ENCODE data around the gene KNDC1. TPM values are rescaled to one million over a fixed set of nuclear protein-coding genes. Genes with fewer than 3 reads are reported as not detected.
A peak's percentile ranks its signal among the peaks of the same experiment; 100 is the strongest.

Gene KNDC1
- total and polyA plus RNA-seq, 2 experiments from 2014 or later, result 1.8 to 16.0 TPM

DNA sequence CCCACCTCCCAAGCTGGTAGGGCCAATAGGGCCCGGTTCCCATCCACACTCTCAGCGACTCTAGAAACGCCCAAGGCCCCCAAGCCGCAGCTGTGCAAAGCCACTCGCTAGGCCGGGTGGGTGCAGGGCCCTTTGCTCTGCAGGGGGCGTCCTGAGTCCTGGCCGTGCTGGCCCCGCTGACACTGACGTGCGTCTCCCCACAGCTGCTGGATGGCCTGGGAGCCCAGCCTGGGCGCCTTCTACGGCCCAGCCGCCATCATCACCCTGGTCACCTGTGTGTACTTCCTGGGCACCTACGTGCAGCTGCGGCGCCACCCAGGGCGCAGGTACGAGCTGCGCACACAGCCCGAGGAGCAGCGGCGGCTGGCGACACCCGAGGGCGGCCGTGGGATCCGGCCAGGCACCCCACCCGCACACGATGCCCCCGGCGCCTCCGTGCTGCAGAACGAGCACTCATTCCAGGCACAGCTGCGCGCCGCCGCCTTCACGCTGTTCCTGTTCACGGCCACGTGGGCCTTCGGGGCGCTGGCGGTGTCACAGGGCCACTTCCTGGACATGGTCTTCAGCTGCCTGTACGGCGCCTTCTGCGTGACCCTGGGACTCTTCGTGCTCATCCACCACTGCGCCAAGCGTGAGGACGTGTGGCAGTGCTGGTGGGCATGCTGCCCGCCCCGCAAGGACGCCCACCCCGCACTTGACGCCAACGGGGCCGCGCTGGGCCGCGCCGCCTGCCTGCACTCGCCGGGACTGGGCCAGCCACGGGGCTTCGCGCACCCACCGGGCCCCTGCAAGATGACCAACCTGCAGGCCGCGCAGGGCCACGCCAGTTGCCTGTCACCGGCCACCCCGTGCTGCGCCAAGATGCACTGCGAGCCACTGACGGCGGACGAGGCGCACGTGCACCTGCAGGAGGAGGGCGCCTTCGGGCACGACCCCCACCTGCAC is 31.6 kb upstream of the KNDC1 start:
- H3K27ac ChIP-seq (ENCODE audit: low read depth), result no peak overlapping the region
- no peak overlapping the region for H3K4me2 ChIP-seq
- no peaks in the 10 kb centered on the region for H3K4me1 ChIP-seq (ENCODE audit: insufficient read depth)
- Mint-ChIP-seq H3K27me3 (ENCODE audit: insufficient read depth, low read depth, poor library complexity) (peaks cover 11% of the 10 kb centered on the region), H3K4me1 (peaks cover 2% of the 10 kb centered on the region; the same call in 1 of the 3 replicates), H3K4me3 (no peak overlapping the region), H3K9me3 (no peaks in the 10 kb centered on the region; the same call in 1 of the 3 replicates), H3K36me3 (ENCODE audit: low read depth) (no peaks in the 10 kb centered on the region), H3K27ac (no peak overlapping the region)
- H3K9me2 ChIP-seq (ENCODE audit: insufficient read depth), result no peaks in the 10 kb centered on the region
- H3K27me3 ChIP-seq (ENCODE audit: insufficient read depth), result no peaks in the 10 kb centered on the region
- H3F3A ChIP-seq (replicated peaks; ENCODE audit: low read depth), result no peaks in the 10 kb centered on the region
- H3K79me2 ChIP-seq (replicated peaks; ENCODE audit: insufficient read depth), result no peaks in the 10 kb centered on the region
- no peaks in the 10 kb centered on the region for H4K20me1 ChIP-seq (replicated peaks; ENCODE audit: insufficient read depth)
- TF ChIP-seq, protein P1, sequence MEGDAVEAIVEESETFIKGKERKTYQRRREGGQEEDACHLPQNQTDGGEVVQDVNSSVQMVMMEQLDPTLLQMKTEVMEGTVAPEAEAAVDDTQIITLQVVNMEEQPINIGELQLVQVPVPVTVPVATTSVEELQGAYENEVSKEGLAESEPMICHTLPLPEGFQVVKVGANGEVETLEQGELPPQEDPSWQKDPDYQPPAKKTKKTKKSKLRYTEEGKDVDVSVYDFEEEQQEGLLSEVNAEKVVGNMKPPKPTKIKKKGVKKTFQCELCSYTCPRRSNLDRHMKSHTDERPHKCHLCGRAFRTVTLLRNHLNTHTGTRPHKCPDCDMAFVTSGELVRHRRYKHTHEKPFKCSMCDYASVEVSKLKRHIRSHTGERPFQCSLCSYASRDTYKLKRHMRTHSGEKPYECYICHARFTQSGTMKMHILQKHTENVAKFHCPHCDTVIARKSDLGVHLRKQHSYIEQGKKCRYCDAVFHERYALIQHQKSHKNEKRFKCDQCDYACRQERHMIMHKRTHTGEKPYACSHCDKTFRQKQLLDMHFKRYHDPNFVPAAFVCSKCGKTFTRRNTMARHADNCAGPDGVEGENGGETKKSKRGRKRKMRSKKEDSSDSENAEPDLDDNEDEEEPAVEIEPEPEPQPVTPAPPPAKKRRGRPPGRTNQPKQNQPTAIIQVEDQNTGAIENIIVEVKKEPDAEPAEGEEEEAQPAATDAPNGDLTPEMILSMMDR (conservative IDR thresholded peaks at IDR 0.05; ENCODE audit: low read depth in 2 of 2), result peak in 1 of 2 experiments; percentile 16; a peak in 1 of 4 replicates
- TF ChIP-seq ZNF331 (CRISPR knock-in tag; IDR thresholded peaks at IDR 0.05; ENCODE audit: low read depth) (no peak), NANOG (IDR thresholded peaks at IDR 0.05; ENCODE audit: borderline replicate concordance) (no peak)
- TF ChIP-seq, protein P2, sequence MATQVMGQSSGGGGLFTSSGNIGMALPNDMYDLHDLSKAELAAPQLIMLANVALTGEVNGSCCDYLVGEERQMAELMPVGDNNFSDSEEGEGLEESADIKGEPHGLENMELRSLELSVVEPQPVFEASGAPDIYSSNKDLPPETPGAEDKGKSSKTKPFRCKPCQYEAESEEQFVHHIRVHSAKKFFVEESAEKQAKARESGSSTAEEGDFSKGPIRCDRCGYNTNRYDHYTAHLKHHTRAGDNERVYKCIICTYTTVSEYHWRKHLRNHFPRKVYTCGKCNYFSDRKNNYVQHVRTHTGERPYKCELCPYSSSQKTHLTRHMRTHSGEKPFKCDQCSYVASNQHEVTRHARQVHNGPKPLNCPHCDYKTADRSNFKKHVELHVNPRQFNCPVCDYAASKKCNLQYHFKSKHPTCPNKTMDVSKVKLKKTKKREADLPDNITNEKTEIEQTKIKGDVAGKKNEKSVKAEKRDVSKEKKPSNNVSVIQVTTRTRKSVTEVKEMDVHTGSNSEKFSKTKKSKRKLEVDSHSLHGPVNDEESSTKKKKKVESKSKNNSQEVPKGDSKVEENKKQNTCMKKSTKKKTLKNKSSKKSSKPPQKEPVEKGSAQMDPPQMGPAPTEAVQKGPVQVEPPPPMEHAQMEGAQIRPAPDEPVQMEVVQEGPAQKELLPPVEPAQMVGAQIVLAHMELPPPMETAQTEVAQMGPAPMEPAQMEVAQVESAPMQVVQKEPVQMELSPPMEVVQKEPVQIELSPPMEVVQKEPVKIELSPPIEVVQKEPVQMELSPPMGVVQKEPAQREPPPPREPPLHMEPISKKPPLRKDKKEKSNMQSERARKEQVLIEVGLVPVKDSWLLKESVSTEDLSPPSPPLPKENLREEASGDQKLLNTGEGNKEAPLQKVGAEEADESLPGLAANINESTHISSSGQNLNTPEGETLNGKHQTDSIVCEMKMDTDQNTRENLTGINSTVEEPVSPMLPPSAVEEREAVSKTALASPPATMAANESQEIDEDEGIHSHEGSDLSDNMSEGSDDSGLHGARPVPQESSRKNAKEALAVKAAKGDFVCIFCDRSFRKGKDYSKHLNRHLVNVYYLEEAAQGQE (IDR thresholded peaks at IDR 0.05; ENCODE audit: unreplicated experiment), result no peak
- no peak; the same call in 2 of the 3 replicates for ATAC-seq
- H3K4me3 ChIP-seq, result no peak overlapping the region
- no peaks in the 10 kb centered on the region for H3K36me3 ChIP-seq (ENCODE audit: insufficient read depth)
- no peak for DNase-seq (ENCODE audit: low spot score)
- H2AFZ ChIP-seq, result no peak overlapping the region

DNA sequence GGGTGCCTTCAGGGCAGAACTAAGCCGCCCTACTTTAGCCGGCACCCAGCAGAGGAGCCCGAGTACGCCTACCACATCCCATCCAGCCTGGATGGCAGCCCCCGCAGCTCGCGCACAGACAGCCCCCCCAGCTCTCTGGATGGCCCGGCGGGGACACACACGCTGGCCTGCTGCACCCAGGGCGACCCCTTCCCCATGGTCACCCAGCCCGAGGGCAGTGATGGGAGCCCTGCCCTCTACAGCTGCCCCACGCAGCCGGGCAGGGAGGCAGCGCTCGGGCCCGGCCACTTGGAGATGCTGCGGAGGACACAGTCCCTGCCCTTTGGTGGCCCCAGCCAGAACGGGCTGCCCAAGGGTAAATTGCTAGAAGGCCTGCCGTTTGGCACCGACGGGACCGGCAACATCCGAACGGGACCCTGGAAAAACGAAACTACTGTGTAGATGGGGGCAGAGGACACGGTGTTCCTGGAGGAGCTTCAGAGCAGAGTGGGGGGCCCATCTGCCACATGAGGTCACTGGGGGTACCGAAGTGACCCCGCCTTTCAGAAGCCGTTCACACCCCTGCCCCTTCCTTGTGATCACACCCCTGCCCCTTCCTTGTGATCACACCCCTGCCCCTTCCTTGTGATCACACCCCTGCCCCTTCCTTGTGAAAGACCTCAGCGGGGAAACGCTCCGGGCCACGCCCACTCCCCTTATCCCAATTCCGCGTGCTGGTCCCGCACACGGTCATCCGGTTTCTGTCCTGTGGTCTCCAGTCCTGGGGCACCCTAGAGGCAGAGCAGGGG is 30.8 kb upstream of the KNDC1 start:
- ATAC-seq, result peak; percentile 6; the same call in 1 of the 3 replicates
- TF ChIP-seq, protein P3, sequence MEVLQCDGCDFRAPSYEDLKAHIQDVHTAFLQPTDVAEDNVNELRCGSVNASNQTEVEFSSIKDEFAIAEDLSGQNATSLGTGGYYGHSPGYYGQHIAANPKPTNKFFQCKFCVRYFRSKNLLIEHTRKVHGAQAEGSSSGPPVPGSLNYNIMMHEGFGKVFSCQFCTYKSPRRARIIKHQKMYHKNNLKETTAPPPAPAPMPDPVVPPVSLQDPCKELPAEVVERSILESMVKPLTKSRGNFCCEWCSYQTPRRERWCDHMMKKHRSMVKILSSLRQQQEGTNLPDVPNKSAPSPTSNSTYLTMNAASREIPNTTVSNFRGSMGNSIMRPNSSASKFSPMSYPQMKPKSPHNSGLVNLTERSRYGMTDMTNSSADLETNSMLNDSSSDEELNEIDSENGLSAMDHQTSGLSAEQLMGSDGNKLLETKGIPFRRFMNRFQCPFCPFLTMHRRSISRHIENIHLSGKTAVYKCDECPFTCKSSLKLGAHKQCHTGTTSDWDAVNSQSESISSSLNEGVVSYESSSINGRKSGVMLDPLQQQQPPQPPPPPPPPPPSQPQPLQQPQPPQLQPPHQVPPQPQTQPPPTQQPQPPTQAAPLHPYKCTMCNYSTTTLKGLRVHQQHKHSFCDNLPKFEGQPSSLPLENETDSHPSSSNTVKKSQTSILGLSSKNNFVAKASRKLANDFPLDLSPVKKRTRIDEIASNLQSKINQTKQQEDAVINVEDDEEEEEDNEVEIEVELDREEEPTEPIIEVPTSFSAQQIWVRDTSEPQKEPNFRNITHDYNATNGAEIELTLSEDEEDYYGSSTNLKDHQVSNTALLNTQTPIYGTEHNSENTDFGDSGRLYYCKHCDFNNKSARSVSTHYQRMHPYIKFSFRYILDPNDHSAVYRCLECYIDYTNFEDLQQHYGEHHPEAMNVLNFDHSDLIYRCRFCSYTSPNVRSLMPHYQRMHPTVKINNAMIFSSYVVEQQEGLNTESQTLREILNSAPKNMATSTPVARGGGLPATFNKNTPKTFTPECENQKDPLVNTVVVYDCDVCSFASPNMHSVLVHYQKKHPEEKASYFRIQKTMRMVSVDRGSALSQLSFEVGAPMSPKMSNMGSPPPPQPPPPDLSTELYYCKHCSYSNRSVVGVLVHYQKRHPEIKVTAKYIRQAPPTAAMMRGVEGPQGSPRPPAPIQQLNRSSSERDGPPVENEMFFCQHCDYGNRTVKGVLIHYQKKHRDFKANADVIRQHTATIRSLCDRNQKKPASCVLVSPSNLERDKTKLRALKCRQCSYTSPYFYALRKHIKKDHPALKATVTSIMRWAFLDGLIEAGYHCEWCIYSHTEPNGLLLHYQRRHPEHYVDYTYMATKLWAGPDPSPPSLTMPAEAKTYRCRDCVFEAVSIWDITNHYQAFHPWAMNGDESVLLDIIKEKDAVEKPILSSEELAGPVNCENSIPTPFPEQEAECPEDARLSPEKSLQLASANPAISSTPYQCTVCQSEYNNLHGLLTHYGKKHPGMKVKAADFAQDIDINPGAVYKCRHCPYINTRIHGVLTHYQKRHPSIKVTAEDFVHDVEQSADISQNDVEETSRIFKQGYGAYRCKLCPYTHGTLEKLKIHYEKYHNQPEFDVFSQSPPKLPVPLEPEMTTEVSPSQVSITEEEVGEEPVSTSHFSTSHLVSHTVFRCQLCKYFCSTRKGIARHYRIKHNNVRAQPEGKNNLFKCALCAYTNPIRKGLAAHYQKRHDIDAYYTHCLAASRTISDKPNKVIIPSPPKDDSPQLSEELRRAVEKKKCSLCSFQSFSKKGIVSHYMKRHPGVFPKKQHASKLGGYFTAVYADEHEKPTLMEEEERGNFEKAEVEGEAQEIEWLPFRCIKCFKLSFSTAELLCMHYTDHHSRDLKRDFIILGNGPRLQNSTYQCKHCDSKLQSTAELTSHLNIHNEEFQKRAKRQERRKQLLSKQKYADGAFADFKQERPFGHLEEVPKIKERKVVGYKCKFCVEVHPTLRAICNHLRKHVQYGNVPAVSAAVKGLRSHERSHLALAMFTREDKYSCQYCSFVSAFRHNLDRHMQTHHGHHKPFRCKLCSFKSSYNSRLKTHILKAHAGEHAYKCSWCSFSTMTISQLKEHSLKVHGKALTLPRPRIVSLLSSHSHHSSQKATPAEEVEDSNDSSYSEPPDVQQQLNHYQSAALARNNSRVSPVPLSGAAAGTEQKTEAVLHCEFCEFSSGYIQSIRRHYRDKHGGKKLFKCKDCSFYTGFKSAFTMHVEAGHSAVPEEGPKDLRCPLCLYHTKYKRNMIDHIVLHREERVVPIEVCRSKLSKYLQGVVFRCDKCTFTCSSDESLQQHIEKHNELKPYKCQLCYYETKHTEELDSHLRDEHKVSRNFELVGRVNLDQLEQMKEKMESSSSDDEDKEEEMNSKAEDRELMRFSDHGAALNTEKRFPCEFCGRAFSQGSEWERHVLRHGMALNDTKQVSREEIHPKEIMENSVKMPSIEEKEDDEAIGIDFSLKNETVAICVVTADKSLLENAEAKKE (CRISPR knock-in tag; IDR thresholded peaks at IDR 0.05), result no peak
- TF ChIP-seq ZNF114 (CRISPR knock-in tag; IDR thresholded peaks at IDR 0.05), result no peak
- H3K27ac ChIP-seq (ENCODE audit: low read depth), result no peak overlapping the region
- H3K27ac Mint-ChIP-seq, result no peak overlapping the region
- H3K4me2 ChIP-seq, result no peak overlapping the region
- no peaks in the 10 kb centered on the region for H3K36me3 Mint-ChIP-seq (ENCODE audit: low read depth)
- no peaks in the 10 kb centered on the region for H3K36me3 ChIP-seq (ENCODE audit: insufficient read depth)
- no peaks in the 10 kb centered on the region for H3K27me3 ChIP-seq (ENCODE audit: insufficient read depth)
- no peaks in the 10 kb centered on the region for H4K20me1 ChIP-seq (replicated peaks; ENCODE audit: insufficient read depth)
- H3K4me3 ChIP-seq, result no peak overlapping the region
- H3K4me3 Mint-ChIP-seq, result no peak overlapping the region
- H3K27me3 Mint-ChIP-seq (ENCODE audit: insufficient read depth, low read depth, poor library complexity), result peaks cover 11% of the 10 kb centered on the region
- no peaks in the 10 kb centered on the region for H3K9me2 ChIP-seq (ENCODE audit: insufficient read depth)
- no peaks in the 10 kb centered on the region for H3F3A ChIP-seq (replicated peaks; ENCODE audit: low read depth)
- H3K4me1 ChIP-seq (ENCODE audit: insufficient read depth), result no peaks in the 10 kb centered on the region
- H2AFZ ChIP-seq, result no peak overlapping the region
- no peak for DNase-seq (ENCODE audit: low spot score)
- peaks cover 2% of the 10 kb centered on the region; the same call in 1 of the 3 replicates for H3K4me1 Mint-ChIP-seq
- H3K9me3 Mint-ChIP-seq, result no peaks in the 10 kb centered on the region; the same call in 1 of the 3 replicates
- H3K79me2 ChIP-seq (replicated peaks; ENCODE audit: insufficient read depth), result no peaks in the 10 kb centered on the region

All from GM23338 (cell line).